Chondrocyte (in vitro differentiated cells): Measurements from ENCODE around the gene TNRC6C. TPM values are rescaled to one million over a fixed set of nuclear protein-coding genes. Genes with fewer than 3 reads are reported as not detected.
"Not testable (repeated sequence)": the region's sequence is repeated elsewhere in the genome, so short reads cannot be mapped to it uniquely, and the experiment has no call there.

ENCODE experiments used
- DNase-seq: peaks from one replicate; pipeline ENCODE4 v3.0.0; 2021; ENCODE audit warnings: mixed read lengths, low spot score
- H3K27ac Mint-ChIP-seq: one replicate; pipeline ENCODE4 v1.8.0; 2021; ENCODE audit warnings: mild to moderate bottlenecking, moderate library complexity, mixed read lengths; ENCODE audit not compliant: unreplicated experiment
- H3K27me3 Mint-ChIP-seq: 2 replicates; pipeline ENCODE4 v1.8.0; 2021; ENCODE audit warnings: low read depth, mixed read lengths
- H3K36me3 Mint-ChIP-seq: 2 replicates; pipeline ENCODE4 v1.8.0; 2021; ENCODE audit warnings: low read depth, mixed read lengths
- H3K4me1 Mint-ChIP-seq: 2 replicates; pipeline ENCODE4 v1.8.0; 2021; ENCODE audit warnings: low read depth, mild to moderate bottlenecking, mixed read lengths
- H3K4me3 Mint-ChIP-seq: one replicate; pipeline ENCODE4 v1.8.0; 2021; ENCODE audit warnings: mild to moderate bottlenecking, moderate library complexity, mixed read lengths; ENCODE audit not compliant: unreplicated experiment
- H3K9me3 Mint-ChIP-seq: 2 replicates; pipeline ENCODE4 v1.8.0; 2021; ENCODE audit warnings: low read depth, mixed read lengths
- CTCF ChIP-seq: fragments of 200-600 bp; sonication (generic); IDR thresholded peaks from 2 replicates; pipeline ENCODE4 v1.5.0; 2021; ENCODE audit warnings: antibody characterized with exemption, mild to moderate bottlenecking, moderate library complexity
- total RNA-seq: library from RNA; stranded (reverse); gene quantifications from 3 replicates; pipeline ENCODE4 v1.2.1, GENCODE V29; 2021

Gene TNRC6C
- total RNA-seq, 1 donor from 2014 or later = 19.8 TPM

- Mint-ChIP-seq H3K9me3 (no peaks in the 10 kb centered on the region), H3K4me1 (peaks cover 10% of the 10 kb centered on the region), H3K36me3 (no peaks in the 10 kb centered on the region), H3K27me3 (no peaks in the 10 kb centered on the region), H3K27ac (no peak overlapping the region), H3K4me3 (no peak overlapping the region)
- no peak for DNase-seq
- peak; percentile 99 for TF ChIP-seq CTCF
Measured at GRCh38 chr17:78112518-78113471, 154.3 kb downstream of the TNRC6C start.

- no peaks in the 10 kb centered on the region for H3K27me3 Mint-ChIP-seq
- DNase-seq = peak; percentile 40
- H3K36me3 Mint-ChIP-seq = no peaks in the 10 kb centered on the region
- no peak for TF ChIP-seq CTCF
- H3K9me3 Mint-ChIP-seq = no peaks in the 10 kb centered on the region
- no peak overlapping the region for H3K27ac Mint-ChIP-seq
- H3K4me3 Mint-ChIP-seq = no peak overlapping the region
- peaks cover 10% of the 10 kb centered on the region for H3K4me1 Mint-ChIP-seq
Measured at GRCh38 chr17:78113804-78114785, 155.6 kb downstream of the TNRC6C start.

GRCh38 chr17:78114831-78115723, 156.6 kb downstream of the TNRC6C start:
- Mint-ChIP-seq H3K4me1 (peaks cover 9% of the 10 kb centered on the region), H3K27me3 (no peaks in the 10 kb centered on the region), H3K4me3 (no peak overlapping the region), H3K36me3 (no peaks in the 10 kb centered on the region), H3K9me3 (no peaks in the 10 kb centered on the region), H3K27ac (no peak overlapping the region)
- TF ChIP-seq CTCF = no peak
- DNase-seq = peak; percentile 78

GRCh38 chr17:78115803-78116202, 157.3 kb downstream of the TNRC6C start:
- peak; percentile 61 for DNase-seq
- not testable (repeated sequence) for H3K4me1 Mint-ChIP-seq, H3K9me3 Mint-ChIP-seq, H3K36me3 Mint-ChIP-seq, H3K27me3 Mint-ChIP-seq, H3K27ac Mint-ChIP-seq, H3K4me3 Mint-ChIP-seq

GRCh38 chr17:78116411-78116810, 157.9 kb downstream of the TNRC6C start:
- DNase-seq = no peak
- H3K27ac Mint-ChIP-seq = no peak overlapping the region
- no peaks in the 10 kb centered on the region for H3K9me3 Mint-ChIP-seq
- no peak overlapping the region for H3K4me3 Mint-ChIP-seq
- H3K27me3 Mint-ChIP-seq = no peaks in the 10 kb centered on the region
- H3K36me3 Mint-ChIP-seq = no peaks in the 10 kb centered on the region
- H3K4me1 Mint-ChIP-seq = peaks cover 2% of the 10 kb centered on the region
- no peak for TF ChIP-seq CTCF
